Measurements from ENCODE around the gene C3.
"Not testable (repeated sequence)": the region's sequence is repeated elsewhere in the genome, so short reads cannot be mapped to it uniquely, and the experiment has no call there.

C3 gene

GRCh38 chr19:6720369-6721137, at the start of gene C3:
C3 (minus strand) TSS chr19:6720650; CDS start chr19:6720589, 61 bp downstream.
- DNase-seq (ENCODE audit: low read depth): peak; percentile 67

GRCh38 chr19:6769006-6769619, 48.7 kb upstream of the C3 start:
- no peak for DNase-seq (ENCODE audit: low read depth)

- no peak for DNase-seq (ENCODE audit: low read depth)
These were observed 47.9 kb upstream of the C3 start for GRCh38 chr19:6768236-6768785.

GRCh38 chr19:6767357-6768235, 47.1 kb upstream of the C3 start, which contains the start of gene SH2D3A:
SH2D3A (minus strand) TSS chr19:6767435; CDS start chr19:6763748, 3,687 bp downstream.
- DNase-seq (ENCODE audit: low read depth): no peak

- DNase-seq (ENCODE audit: low read depth): no peak
These were observed 46.6 kb upstream of the C3 start for GRCh38 chr19:6767081-6767356.

GRCh38 chr19:6766357-6767080, 46.1 kb upstream of the C3 start:
- no peak for DNase-seq (ENCODE audit: low read depth)

- DNase-seq (ENCODE audit: low read depth): no peak
These were observed 45.4 kb upstream of the C3 start for GRCh38 chr19:6765738-6766356.

GRCh38 chr19:6762253-6762797, 41.9 kb upstream of the C3 start:
- DNase-seq (ENCODE audit: low read depth): not testable (repeated sequence)

GRCh38 chr19:6761053-6761676, 40.7 kb upstream of the C3 start:
- DNase-seq (ENCODE audit: low read depth): no peak

GRCh38 chr19:6760606-6761005, 40.2 kb upstream of the C3 start:
- DNase-seq (ENCODE audit: low read depth): no peak

GRCh38 chr19:6754653-6755463, 34.4 kb upstream of the C3 start:
- DNase-seq (ENCODE audit: low read depth): no peak

- DNase-seq (ENCODE audit: low read depth): no peak
These were observed 33.7 kb upstream of the C3 start for GRCh38 chr19:6754136-6754535.

- no peak for DNase-seq (ENCODE audit: low read depth)
These were observed 33.0 kb upstream of the C3 start for GRCh38 chr19:6753178-6754031.

- DNase-seq (ENCODE audit: low read depth): no peak
These were observed 32.1 kb upstream of the C3 start for GRCh38 chr19:6752256-6753177.

- DNase-seq (ENCODE audit: low read depth): no peak
These were observed 30.7 kb upstream of the C3 start for GRCh38 chr19:6751189-6751588.

- no peak for DNase-seq (ENCODE audit: low read depth)
These were observed 29.6 kb upstream of the C3 start for GRCh38 chr19:6750062-6750461.

GRCh38 chr19:6748543-6748942, 28.1 kb upstream of the C3 start:
- not testable (repeated sequence) for DNase-seq (ENCODE audit: low read depth)

GRCh38 chr19:6745965-6746364, 25.5 kb upstream of the C3 start:
- no peak for DNase-seq (ENCODE audit: low read depth)

All from stromal cell of bone marrow (primary cell).